ENCODE data around the gene KRT72. TPM values are rescaled to one million over a fixed set of nuclear protein-coding genes. Genes with fewer than 3 reads are reported as not detected.

Gene KRT72
- total RNA-seq, 1 experiment from 2014 or later, result not detected

- POLR2A ChIA-PET (ENCODE audit: unreplicated experiment), result no interaction called here
- DNase-seq, result no peak
- H2AFZ ChIP-seq (ENCODE audit: low read length), result no peak overlapping the region
- no peaks in the 10 kb centered on the region for H3K9me2 ChIP-seq (replicated peaks; ENCODE audit: low read length)
- H3K36me3 ChIP-seq (ENCODE audit: low read depth, low read length), result no peaks in the 10 kb centered on the region
- H3K9ac ChIP-seq (ENCODE audit: low read length), result no peak overlapping the region
- no peak overlapping the region for H3K27ac ChIP-seq (ENCODE audit: low read length)
- no peak for ATAC-seq
- no peaks in the 10 kb centered on the region for H3F3A ChIP-seq (ENCODE audit: low read length, unreplicated experiment)
- peaks cover 30% of the 10 kb centered on the region for H3K27me3 ChIP-seq (ENCODE audit: low read length)
- TF ChIP-seq EZH2phosphoT487 (IDR thresholded peaks at IDR 0.05; ENCODE audit: borderline replicate concordance, low read length), result no peak
- no peak for TF ChIP-seq CTCF (conservative IDR thresholded peaks at IDR 0.05; ENCODE audit: low read depth, low read length)
- TF ChIP-seq EZH2 (IDR thresholded peaks at IDR 0.05; ENCODE audit: low read length, unreplicated experiment), result no peak
- no peaks in the 10 kb centered on the region for H3K9me3 ChIP-seq (ENCODE audit: low read length)
- H4K20me1 ChIP-seq (ENCODE audit: low read length), result no peaks in the 10 kb centered on the region
- no TSS peak for BruUV-seq (replicated peaks)
- CTCF ChIA-PET, result no interaction called here
- no peak overlapping the region for H3K4me3 ChIP-seq (ENCODE audit: low read length)
- H3K4me1 ChIP-seq (ENCODE audit: insufficient read depth, low read length), result no peaks in the 10 kb centered on the region; the same call in 1 of the 2 replicates
- intact Hi-C loops (cut with micrococcal nuclease), result no loop called here
- H3K79me2 ChIP-seq (ENCODE audit: low read length), result no peaks in the 10 kb centered on the region
- no peak overlapping the region for H3K4me2 ChIP-seq (ENCODE audit: low read length)
Measured at GRCh38 chr12:52606581-52607218, 5.4 kb upstream of the KRT72 start.

- H3K36me3 ChIP-seq (ENCODE audit: low read depth, low read length), result no peaks in the 10 kb centered on the region
- intact Hi-C loops (cut with micrococcal nuclease), result no loop called here
- no peak for ATAC-seq
- peaks cover 24% of the 10 kb centered on the region for H3K27me3 ChIP-seq (ENCODE audit: low read length)
- no peak overlapping the region for H3K4me2 ChIP-seq (ENCODE audit: low read length)
- BruUV-seq (replicated peaks), result no TSS peak
- no peaks in the 10 kb centered on the region for H3F3A ChIP-seq (ENCODE audit: low read length, unreplicated experiment)
- H3K27ac ChIP-seq (ENCODE audit: low read length), result no peak overlapping the region
- no peak overlapping the region for H3K9ac ChIP-seq (ENCODE audit: low read length)
- ChIA-PET POLR2A (ENCODE audit: unreplicated experiment) (no interaction called here), CTCF (no interaction called here)
- H3K9me3 ChIP-seq (ENCODE audit: low read length), result no peaks in the 10 kb centered on the region
- no peak for DNase-seq
- no peak overlapping the region for H2AFZ ChIP-seq (ENCODE audit: low read length)
- no peaks in the 10 kb centered on the region for H4K20me1 ChIP-seq (ENCODE audit: low read length)
- no peaks in the 10 kb centered on the region for H3K79me2 ChIP-seq (ENCODE audit: low read length)
- no peaks in the 10 kb centered on the region for H3K9me2 ChIP-seq (replicated peaks; ENCODE audit: low read length)
- H3K4me3 ChIP-seq (ENCODE audit: low read length), result no peak overlapping the region
- no peaks in the 10 kb centered on the region; the same call in 1 of the 2 replicates for H3K4me1 ChIP-seq (ENCODE audit: insufficient read depth, low read length)
- TF ChIP-seq EZH2phosphoT487 (IDR thresholded peaks at IDR 0.05; ENCODE audit: borderline replicate concordance, low read length), result no peak
- no peak for TF ChIP-seq CTCF (conservative IDR thresholded peaks at IDR 0.05; ENCODE audit: low read depth, low read length)
- TF ChIP-seq EZH2 (IDR thresholded peaks at IDR 0.05; ENCODE audit: low read length, unreplicated experiment), result no peak
Measured at GRCh38 chr12:52606096-52606495, 4.8 kb upstream of the KRT72 start.

- ChIA-PET POLR2A (ENCODE audit: unreplicated experiment) (no interaction called here), CTCF (no interaction called here)
- DNase-seq (no peak), ATAC-seq (no peak)
- no peak overlapping the region for H3K27ac ChIP-seq (ENCODE audit: low read length)
- no peak overlapping the region for H3K4me2 ChIP-seq (ENCODE audit: low read length)
- H2AFZ ChIP-seq (ENCODE audit: low read length), result no peak overlapping the region
- no peaks in the 10 kb centered on the region for H3F3A ChIP-seq (ENCODE audit: low read length, unreplicated experiment)
- no peak overlapping the region for H3K4me3 ChIP-seq (ENCODE audit: low read length)
- TF ChIP-seq EZH2phosphoT487 (IDR thresholded peaks at IDR 0.05; ENCODE audit: borderline replicate concordance, low read length), result no peak
- no peak for TF ChIP-seq CTCF (conservative IDR thresholded peaks at IDR 0.05; ENCODE audit: low read depth, low read length)
- TF ChIP-seq EZH2 (IDR thresholded peaks at IDR 0.05; ENCODE audit: low read length, unreplicated experiment), result no peak
- no TSS peak for BruUV-seq (replicated peaks)
- H3K9ac ChIP-seq (ENCODE audit: low read length), result no peak overlapping the region
- no peaks in the 10 kb centered on the region for H4K20me1 ChIP-seq (ENCODE audit: low read length)
- H3K27me3 ChIP-seq (ENCODE audit: low read length), result peaks cover 21% of the 10 kb centered on the region
- H3K9me2 ChIP-seq (replicated peaks; ENCODE audit: low read length), result no peaks in the 10 kb centered on the region
- H3K79me2 ChIP-seq (ENCODE audit: low read length), result no peaks in the 10 kb centered on the region
- intact Hi-C loops (cut with micrococcal nuclease), result no loop called here
- H3K36me3 ChIP-seq (ENCODE audit: low read depth, low read length), result no peaks in the 10 kb centered on the region
- H3K4me1 ChIP-seq (ENCODE audit: insufficient read depth, low read length), result no peaks in the 10 kb centered on the region; the same call in 1 of the 2 replicates
- no peaks in the 10 kb centered on the region for H3K9me3 ChIP-seq (ENCODE audit: low read length)
Measured at GRCh38 chr12:52605542-52605941, 4.3 kb upstream of the KRT72 start.
